HG02610 (cell line): ENCODE data around the gene NPC1.
A peak's percentile ranks its signal among the peaks of the same experiment; 100 is the strongest.
"Not testable (repeated sequence)": the region's sequence is repeated elsewhere in the genome, so short reads cannot be mapped to it uniquely, and the experiment has no call there.

Source experiments
- ATAC-seq: cut with Tn5 transposase; IDR thresholded peaks from one replicate; pipeline ENCODE4 v1.9.1; 2021; ENCODE audit warnings: mild to moderate bottlenecking, moderate library complexity; ENCODE audit not compliant: unreplicated experiment

Gene NPC1

GRCh38 chr18:23526501-23527063 lies 59.7 kb downstream of the NPC1 start:
- no peak for ATAC-seq

GRCh38 chr18:23524213-23524707 lies 62.0 kb downstream of the NPC1 start:
- no peak for ATAC-seq

- ATAC-seq = peak; percentile 54
Observed at GRCh38 chr18:23523429-23524212, 62.7 kb downstream of the NPC1 start.

- ATAC-seq = no peak
Observed at GRCh38 chr18:23521907-23522306, 64.4 kb downstream of the NPC1 start.

GRCh38 chr18:23521271-23521670 lies 65.0 kb downstream of the NPC1 start:
- ATAC-seq = no peak

GRCh38 chr18:23519734-23520133 lies 66.6 kb downstream of the NPC1 start:
- no peak for ATAC-seq

GRCh38 chr18:23515911-23516546 lies 70.3 kb downstream of the NPC1 start:
- ATAC-seq = peak; percentile 79

GRCh38 chr18:23512641-23513040 lies 73.7 kb downstream of the NPC1 start:
- no peak for ATAC-seq

- not testable (repeated sequence) for ATAC-seq
Observed at GRCh38 chr18:23512216-23512615, 74.1 kb downstream of the NPC1 start.

- not testable (repeated sequence) for ATAC-seq
Observed at GRCh38 chr18:23510923-23511322, 75.4 kb downstream of the NPC1 start.

GRCh38 chr18:23506393-23506792 lies 79.9 kb downstream of the NPC1 start:
- no peak for ATAC-seq

GRCh38 chr18:23504720-23505119 lies 81.6 kb downstream of the NPC1 start:
- ATAC-seq = peak; percentile 52

GRCh38 chr18:23503963-23504344 lies 82.4 kb downstream of the NPC1 start:
- ATAC-seq = no peak

- ATAC-seq = peak; percentile 81
Observed at GRCh38 chr18:23503038-23503962, 83.0 kb downstream of the NPC1 start, which contains the start of gene RMC1. RMC1 (plus strand) TSS chr18:23503511; CDS start chr18:23503619, 108 bp downstream.

GRCh38 chr18:23502516-23503037 lies 83.7 kb downstream of the NPC1 start:
- ATAC-seq = no peak

- no peak for ATAC-seq
Observed at GRCh38 chr18:23501626-23502025, 84.7 kb downstream of the NPC1 start.

GRCh38 chr18:23499291-23499781 lies 87.0 kb downstream of the NPC1 start:
- no peak for ATAC-seq

- ATAC-seq = peak; percentile 31
Observed at GRCh38 chr18:23498877-23499276, 87.4 kb downstream of the NPC1 start.

GRCh38 chr18:23498117-23498516 lies 88.2 kb downstream of the NPC1 start:
- no peak for ATAC-seq

- no peak for ATAC-seq
Observed at GRCh38 chr18:23495723-23496440, 90.4 kb downstream of the NPC1 start.
